CD4-positive, alpha-beta T cell (primary cell): Measurements from ENCODE around the gene CHMP4A. TPM values are rescaled to one million over a fixed set of nuclear protein-coding genes. Genes with fewer than 3 reads are reported as not detected.

ENCODE experiments used
- ATAC-seq: fragments of 200-7000 bp; cut with Tn5 transposase; one replicate; pipeline ENCODE4 v1.10.0; 2022; ENCODE audit warnings: mild to moderate bottlenecking; ENCODE audit not compliant: poor library complexity
- CTCF ChIA-PET: fragments of 350-600 bp; sonication (Branson Sonifier 250); formaldehyde crosslinking; loops from one replicate; lab custom pipeline; 2021; ENCODE audit warnings: antibody characterized with exemption, inconsistent platforms; lab: Charles Lee
- POLR2A ChIA-PET: fragments of 350-600 bp; sonication (Branson Sonifier 250); formaldehyde crosslinking; loops from one replicate; lab custom pipeline; 2021; ENCODE audit warnings: antibody characterized with exemption, inconsistent platforms; lab: Charles Lee
- DNase-seq, 14 experiments: peaks; one replicate each; pipeline ENCODE4 v3.0.0-alpha.2; 2013 to 2020; ENCODE audit warnings: mixed read lengths in 2 of 14
- H3K27ac ChIP-seq, 2 donors: one replicate each; pipeline versions ENCODE4 v1.5.1 to v1.7.0; 2013; ENCODE audit warnings: low read length in 2 of 2, low read depth in 1 of 2, mild to moderate bottlenecking in 1 of 2
- H3K27me3 ChIP-seq, 2 experiments: 1 replicate in 1 of 2; 2 replicates in 1 of 2; pipeline versions ENCODE4 v1.6.1 to v1.7.0; 2013; ENCODE audit warnings: low read length in 2 of 2, control low read depth in 1 of 2, mild to moderate bottlenecking in 1 of 2, moderate library complexity in 1 of 2; ENCODE audit not compliant: insufficient read depth in 2 of 2, control insufficient read depth in 1 of 2
- H3K36me3 ChIP-seq: one replicate; pipeline ENCODE4 v1.6.1; 2013; ENCODE audit warnings: low read length, control low read depth; ENCODE audit not compliant: insufficient read depth
- H3K4me1 ChIP-seq: one replicate; pipeline ENCODE4 v1.6.1; 2013; ENCODE audit warnings: low read length, control low read depth; ENCODE audit not compliant: insufficient read depth
- H3K4me3 ChIP-seq: one replicate; pipeline ENCODE4 v1.5.1; 2013; ENCODE audit warnings: mild to moderate bottlenecking, low read length, moderate library complexity
- H3K9me3 ChIP-seq, 2 experiments: 1 replicate in 1 of 2; 2 replicates in 1 of 2; pipeline versions ENCODE4 v1.6.1 to v1.7.0; 2013; ENCODE audit warnings: low read length in 2 of 2, mild to moderate bottlenecking in 2 of 2, control low read depth in 1 of 2, moderate library complexity in 1 of 2; ENCODE audit not compliant: control insufficient read depth in 1 of 2, insufficient read depth in 1 of 2
- H3K27ac Mint-ChIP-seq: one replicate; pipeline ENCODE4 v1.8.0; 2020; ENCODE audit warnings: mixed read lengths
- H3K27me3 Mint-ChIP-seq: one replicate; pipeline ENCODE4 v1.8.0; 2021; ENCODE audit warnings: mixed read lengths
- H3K36me3 Mint-ChIP-seq: one replicate; pipeline ENCODE4 v1.8.0; 2021; ENCODE audit warnings: low read depth, mixed read lengths
- H3K4me1 Mint-ChIP-seq: one replicate; pipeline ENCODE4 v1.8.0; 2021; ENCODE audit warnings: low read depth, mixed read lengths
- H3K4me3 Mint-ChIP-seq: one replicate; pipeline ENCODE4 v1.8.0; 2020; ENCODE audit warnings: mild to moderate bottlenecking, mixed read lengths
- H3K9me3 Mint-ChIP-seq: one replicate; pipeline ENCODE4 v1.8.0; 2020; ENCODE audit warnings: mixed read lengths
- CTCF ChIP-seq: fragments of 200-600 bp; IDR thresholded peaks from one replicate; pipeline ENCODE4 v1.8.0; 2022; ENCODE audit warnings: antibody characterized with exemption, mild to moderate bottlenecking
- intact Hi-C, 2 experiments: fragments of 100-400 bp; cut with DNase I in 1 of 2; cut with micrococcal nuclease in 1 of 2; formaldehyde crosslinking; loops; one replicate each; pipeline versions ENCODE4 v1.15.1 to v1.9.0; 2023 to 2025; cut with DNase I, micrococcal nuclease
- total RNA-seq, 174 experiments: library from RNA in 2 of 174; stranded (reverse) in 2 of 174; gene quantifications; one replicate each; pipeline ENCODE4 v1.2.3 and lab custom pipeline; 2021 to 2026

Gene CHMP4A
- total RNA-seq, 2 experiments from 2014 or later: 73.4 to 80.1 TPM

GRCh38 chr14:24178399-24179178, 34.7 kb downstream of the CHMP4A start:
- DNase-seq (no peak), ATAC-seq (no peak)
- ChIA-PET CTCF (interaction anchor here (1.0 kb wide), 1 partner anchor 37 kb away, joined by 3 read pairs; the partner anchor contains the start of gene MDP1), POLR2A (interaction anchor here (0.9 to 1.8 kb wide), 2 partner anchors 10 to 17 kb away, joined by 3 to 4 read pairs; partner anchors contain the start of genes IPO4 and IRF9)
- no peak overlapping the region for H3K4me3 ChIP-seq
- no peak overlapping the region for H3K4me3 Mint-ChIP-seq
- H3K4me1 ChIP-seq: peaks cover 3% of the 10 kb centered on the region
- H3K27ac ChIP-seq: no peak overlapping the region
- H3K9me3 ChIP-seq: no peaks in the 10 kb centered on the region
- no peak for TF ChIP-seq CTCF
- intact Hi-C loops: no loop called here
- H3K27ac Mint-ChIP-seq: peak overlapping the region; percentile 47
- peaks cover 78% of the 10 kb centered on the region for H3K36me3 ChIP-seq
- H3K27me3 Mint-ChIP-seq: no peaks in the 10 kb centered on the region
- no peaks in the 10 kb centered on the region for H3K9me3 Mint-ChIP-seq
- H3K36me3 Mint-ChIP-seq: peaks cover 77% of the 10 kb centered on the region
- H3K4me1 Mint-ChIP-seq: peaks cover 7% of the 10 kb centered on the region
- H3K27me3 ChIP-seq: no peaks in the 10 kb centered on the region

- ATAC-seq (no peak), DNase-seq (no peak)
- Mint-ChIP-seq H3K4me1 (peaks cover 14% of the 10 kb centered on the region), H3K27ac (no peak overlapping the region), H3K36me3 (peaks cover 77% of the 10 kb centered on the region), H3K9me3 (no peaks in the 10 kb centered on the region), H3K4me3 (no peak overlapping the region), H3K27me3 (no peaks in the 10 kb centered on the region)
- H3K27ac ChIP-seq: no peak overlapping the region
- POLR2A ChIA-PET: no interaction called here
- no peaks in the 10 kb centered on the region for H3K9me3 ChIP-seq
- no peak for TF ChIP-seq CTCF
- no peaks in the 10 kb centered on the region for H3K27me3 ChIP-seq
- intact Hi-C loops: no loop called here
- CTCF ChIA-PET: no interaction called here
- H3K4me1 ChIP-seq: peaks cover 3% of the 10 kb centered on the region
- no peak overlapping the region for H3K4me3 ChIP-seq
- peaks cover 73% of the 10 kb centered on the region for H3K36me3 ChIP-seq
These were observed 35.4 kb downstream of the CHMP4A start for GRCh38 chr14:24177891-24178290.

GRCh38 chr14:24177041-24177825, 36.1 kb downstream of the CHMP4A start:
- Mint-ChIP-seq H3K27ac (no peak overlapping the region), H3K27me3 (no peaks in the 10 kb centered on the region), H3K9me3 (no peaks in the 10 kb centered on the region), H3K4me1 (peaks cover 17% of the 10 kb centered on the region), H3K4me3 (no peak overlapping the region), H3K36me3 (peaks cover 72% of the 10 kb centered on the region)
- ATAC-seq (no peak), DNase-seq (no peak)
- no peaks in the 10 kb centered on the region for H3K9me3 ChIP-seq
- POLR2A ChIA-PET: interaction anchor here (0.9 to 2.3 kb wide), 4 partner anchors 10 to 63 kb away, joined by 3 to 11 read pairs (median 4); partner anchors contain the start of genes DCAF11, IRF9, NRL and PSME1
- no peak overlapping the region for H3K27ac ChIP-seq
- peaks cover 70% of the 10 kb centered on the region for H3K36me3 ChIP-seq
- no peaks in the 10 kb centered on the region for H3K27me3 ChIP-seq
- CTCF ChIA-PET: no interaction called here
- peaks cover 8% of the 10 kb centered on the region for H3K4me1 ChIP-seq
- intact Hi-C loops: no loop called here
- no peak for TF ChIP-seq CTCF
- no peak overlapping the region for H3K4me3 ChIP-seq
